Mesenchymal stem cell (in vitro differentiated cells and primary cell): Measurements from ENCODE around the gene THEMIS.

ENCODE experiments used
- DNase-seq: peaks from one replicate; pipeline ENCODE4 v3.0.0-alpha.2; 2013
- H2AFZ ChIP-seq: one replicate; pipeline ENCODE4 v1.6.1; 2013; ENCODE audit warnings: low read depth, mild to moderate bottlenecking, control low read depth, inconsistent platforms, low read length, moderate library complexity
- H2AK5ac ChIP-seq: 2 replicates; pipeline ENCODE4 v1.6.1; 2013; ENCODE audit warnings: low read length, moderate library complexity, mild to moderate bottlenecking, inconsistent platforms; ENCODE audit not compliant: severe bottlenecking
- H2BK120ac ChIP-seq: one replicate; pipeline ENCODE4 v1.6.1; 2013; ENCODE audit warnings: low read depth, mild to moderate bottlenecking, inconsistent platforms, low read length, moderate library complexity
- H2BK12ac ChIP-seq, 2 experiments: one replicate each; pipeline ENCODE4 v1.6.1; 2013; ENCODE audit warnings: inconsistent platforms in 2 of 2, low read length in 2 of 2, mild to moderate bottlenecking in 2 of 2, moderate library complexity in 2 of 2, control low read depth in 1 of 2
- H2BK15ac ChIP-seq: one replicate; pipeline ENCODE4 v1.6.1; 2013; ENCODE audit warnings: mild to moderate bottlenecking, low read depth, inconsistent platforms; ENCODE audit not compliant: poor library complexity, severe bottlenecking
- H2BK5ac ChIP-seq: 2 replicates; pipeline ENCODE4 v1.6.1; 2013; ENCODE audit warnings: low read depth, mild to moderate bottlenecking, low read length, control low read depth, inconsistent platforms; ENCODE audit not compliant: poor library complexity, severe bottlenecking
- H3K14ac ChIP-seq, 2 experiments: one replicate each; pipeline ENCODE4 v1.6.1; 2013; ENCODE audit warnings: inconsistent platforms in 2 of 2, low read length in 2 of 2, control low read depth in 1 of 2, mild to moderate bottlenecking in 1 of 2, moderate library complexity in 1 of 2
- H3K18ac ChIP-seq, 2 experiments: one replicate each; pipeline ENCODE4 v1.6.1; 2013; ENCODE audit warnings: inconsistent platforms in 2 of 2, low read length in 2 of 2, control low read depth in 1 of 2, low read depth in 1 of 2, mild to moderate bottlenecking in 1 of 2
- H3K23ac ChIP-seq, 2 experiments: one replicate each; pipeline ENCODE4 v1.6.1; 2013; ENCODE audit warnings: inconsistent platforms in 2 of 2, low read length in 2 of 2, mild to moderate bottlenecking in 2 of 2, moderate library complexity in 2 of 2, control low read depth in 1 of 2
- H3K27ac ChIP-seq: 2 replicates; pipeline ENCODE4 v1.5.1; 2013; ENCODE audit warnings: mild to moderate bottlenecking, moderate library complexity, low read length, control low read depth, inconsistent platforms; ENCODE audit not compliant: poor library complexity, severe bottlenecking
- H3K27me3 ChIP-seq, 2 experiments: 2 replicates each; pipeline versions ENCODE4 v1.6.1 to v1.7.0; 2013; ENCODE audit warnings: low read length in 2 of 2, mild to moderate bottlenecking in 2 of 2, moderate library complexity in 2 of 2, control low read depth in 1 of 2, inconsistent platforms in 1 of 2; ENCODE audit not compliant: control insufficient read depth in 1 of 2, insufficient read depth in 1 of 2
- H3K36me3 ChIP-seq, 2 experiments: 2 replicates each; pipeline versions ENCODE4 v1.6.1 to v1.7.0; 2013; ENCODE audit warnings: low read length in 2 of 2, control low read depth in 1 of 2, inconsistent platforms in 1 of 2, low read depth in 1 of 2, mild to moderate bottlenecking in 1 of 2; ENCODE audit not compliant: insufficient read depth in 2 of 2, control insufficient read depth in 1 of 2
- H3K4ac ChIP-seq, 2 experiments: one replicate each; pipeline ENCODE4 v1.6.1; 2013; ENCODE audit warnings: inconsistent platforms in 2 of 2, low read length in 2 of 2, mild to moderate bottlenecking in 2 of 2, moderate library complexity in 2 of 2, control low read depth in 1 of 2, low read depth in 1 of 2
- H3K4me1 ChIP-seq: 2 replicates; pipeline ENCODE4 v1.6.1; 2013; ENCODE audit warnings: low read depth, low read length, control low read depth; ENCODE audit not compliant: control insufficient read depth, insufficient read depth
- H3K4me2 ChIP-seq: 2 replicates; pipeline ENCODE4 v1.6.1; 2013; ENCODE audit warnings: low read length, mild to moderate bottlenecking, inconsistent platforms; ENCODE audit not compliant: poor library complexity, severe bottlenecking
- H3K4me3 ChIP-seq, 2 experiments: 2 replicates each; pipeline versions ENCODE4 v1.5.1 to v1.7.0; 2013; ENCODE audit warnings: low read length in 2 of 2, mild to moderate bottlenecking in 2 of 2, control low read depth in 1 of 2, low read depth in 1 of 2; ENCODE audit not compliant: insufficient read depth in 1 of 2
- H3K79me1 ChIP-seq: replicated peaks from 2 replicates; pipeline ENCODE4 v1.6.1; 2013; ENCODE audit warnings: mild to moderate bottlenecking, control low read depth, low read length, inconsistent platforms; ENCODE audit not compliant: poor library complexity, severe bottlenecking
- H3K9ac ChIP-seq: 2 replicates; pipeline ENCODE4 v1.7.0; 2013; ENCODE audit warnings: mild to moderate bottlenecking, low read length, moderate library complexity
- H3K9me3 ChIP-seq: 2 replicates; pipeline ENCODE4 v1.7.0; 2013; ENCODE audit warnings: mild to moderate bottlenecking, low read length; ENCODE audit not compliant: control insufficient read depth
- H4K8ac ChIP-seq: one replicate; pipeline ENCODE4 v1.6.1; 2013; ENCODE audit warnings: inconsistent platforms, mild to moderate bottlenecking, low read length, moderate library complexity
- H4K91ac ChIP-seq: one replicate; pipeline ENCODE4 v1.6.1; 2013; ENCODE audit warnings: mild to moderate bottlenecking, low read length, inconsistent platforms
- WGBS: methylation state at CpG from one replicate; pipeline ENCODE4 v1.1.7; 2013; ENCODE audit warnings: mixed read lengths; 5-methylcytosine and 5-hydroxymethylcytosine counted together

Gene THEMIS

GRCh38 chr6:127917766-127918165 is 16.9 kb upstream of the THEMIS start:
- Histone ChIP-seq H3K23ac (no peak overlapping the region), H3K18ac (no peak overlapping the region), H2BK12ac (no peak overlapping the region), H3K14ac (no peak overlapping the region), H4K8ac (no peak overlapping the region), H3K9ac (no peak overlapping the region), H3K9me3 (no peaks in the 10 kb centered on the region), H3K4me3 (no peak overlapping the region), H3K36me3 (no peaks in the 10 kb centered on the region), H2BK15ac (no peak overlapping the region), H3K27ac (no peak overlapping the region), H4K91ac (no peak overlapping the region), H3K4ac (no peak overlapping the region), H2BK120ac (no peak overlapping the region), H2AK5ac (no peak overlapping the region), H2AFZ (no peak overlapping the region), H3K79me1 (no peaks in the 10 kb centered on the region), H3K4me1 (no peaks in the 10 kb centered on the region), H3K4me2 (no peak overlapping the region), H3K27me3 (peaks cover 0 to 3% of the 10 kb centered on the region in 2 experiments), H2BK5ac (no peak overlapping the region)
- WGBS = no CpG with 5 or more reads among the region's 1 CpG
- DNase-seq = no peak

GRCh38 chr6:127914240-127914639 is 13.4 kb upstream of the THEMIS start:
- no peak overlapping the region for H3K4me2 ChIP-seq
- peaks cover 0 to 3% of the 10 kb centered on the region in 2 experiments for H3K27me3 ChIP-seq
- no peak overlapping the region for H2AFZ ChIP-seq
- no peaks in the 10 kb centered on the region for H3K9me3 ChIP-seq
- H2BK15ac ChIP-seq = no peak overlapping the region
- H3K23ac ChIP-seq = no peak overlapping the region
- no peaks in the 10 kb centered on the region for H3K79me1 ChIP-seq
- H3K4me3 ChIP-seq = no peak overlapping the region
- no peak overlapping the region for H3K9ac ChIP-seq
- no peak overlapping the region for H2BK5ac ChIP-seq
- H3K14ac ChIP-seq = no peak overlapping the region
- H3K4me1 ChIP-seq = no peaks in the 10 kb centered on the region
- H2BK12ac ChIP-seq = no peak overlapping the region
- H4K8ac ChIP-seq = no peak overlapping the region
- no peak overlapping the region for H4K91ac ChIP-seq
- WGBS = 93% methylated on average over 3 of the region's 3 CpGs
- H2AK5ac ChIP-seq = no peak overlapping the region
- no peak overlapping the region for H3K27ac ChIP-seq
- no peaks in the 10 kb centered on the region for H3K36me3 ChIP-seq
- H2BK120ac ChIP-seq = no peak overlapping the region
- H3K18ac ChIP-seq = no peak overlapping the region
- DNase-seq = no peak
- H3K4ac ChIP-seq = no peak overlapping the region

GRCh38 chr6:127912914-127913313 is 12.1 kb upstream of the THEMIS start:
- no peak overlapping the region for H3K4me3 ChIP-seq
- H3K4me1 ChIP-seq = no peaks in the 10 kb centered on the region
- no peak overlapping the region for H3K4me2 ChIP-seq
- no peaks in the 10 kb centered on the region for H3K9me3 ChIP-seq
- H3K27ac ChIP-seq = no peak overlapping the region
- no peak overlapping the region for H2AFZ ChIP-seq
- no peak overlapping the region for H3K23ac ChIP-seq
- H2BK15ac ChIP-seq = no peak overlapping the region
- 78% methylated on average over 2 of the region's 3 CpGs for WGBS
- no peak overlapping the region for H3K18ac ChIP-seq
- H3K79me1 ChIP-seq = no peaks in the 10 kb centered on the region
- DNase-seq = no peak
- H3K9ac ChIP-seq = no peak overlapping the region
- peaks cover 0 to 3% of the 10 kb centered on the region in 2 experiments for H3K27me3 ChIP-seq
- H4K8ac ChIP-seq = no peak overlapping the region
- no peak overlapping the region for H2BK12ac ChIP-seq
- H3K4ac ChIP-seq = no peak overlapping the region
- H2BK5ac ChIP-seq = no peak overlapping the region
- H2AK5ac ChIP-seq = no peak overlapping the region
- H3K36me3 ChIP-seq = no peaks in the 10 kb centered on the region
- no peak overlapping the region for H3K14ac ChIP-seq
- H2BK120ac ChIP-seq = no peak overlapping the region
- H4K91ac ChIP-seq = no peak overlapping the region

- H4K8ac ChIP-seq = no peak overlapping the region
- H3K9ac ChIP-seq = no peak overlapping the region
- H3K4me2 ChIP-seq = no peak overlapping the region
- H4K91ac ChIP-seq = no peak overlapping the region
- no peak overlapping the region for H2BK5ac ChIP-seq
- H3K18ac ChIP-seq = no peak overlapping the region
- no peak overlapping the region for H3K4ac ChIP-seq
- H3K14ac ChIP-seq = no peak overlapping the region
- no peak overlapping the region for H3K27ac ChIP-seq
- H3K27me3 ChIP-seq = no peaks in the 10 kb centered on the region
- no peaks in the 10 kb centered on the region for H3K36me3 ChIP-seq
- no peaks in the 10 kb centered on the region for H3K9me3 ChIP-seq
- H3K79me1 ChIP-seq = no peaks in the 10 kb centered on the region
- H2BK120ac ChIP-seq = no peak overlapping the region
- WGBS = 97% methylated on average over 4 of the region's 7 CpGs
- no peak overlapping the region for H2BK12ac ChIP-seq
- no peak for DNase-seq
- H2BK15ac ChIP-seq = no peak overlapping the region
- no peak overlapping the region for H3K4me3 ChIP-seq
- no peak overlapping the region for H2AK5ac ChIP-seq
- H3K4me1 ChIP-seq = no peaks in the 10 kb centered on the region
- no peak overlapping the region for H3K23ac ChIP-seq
- H2AFZ ChIP-seq = no peak overlapping the region
Observed at GRCh38 chr6:127907960-127908640, 7.2 kb upstream of the THEMIS start.
